Measurements from ENCODE around the gene HSDL1.
A peak's percentile ranks its signal among the peaks of the same experiment; 100 is the strongest.
"Not testable (repeated sequence)": the region's sequence is repeated elsewhere in the genome, so short reads cannot be mapped to it uniquely, and the experiment has no call there.

The HSDL1 gene

GRCh38 chr16:84137769-84138357 lies 7.1 kb downstream of the HSDL1 start:
- DNase-seq, result no peak

- DNase-seq, result no peak
These were observed 7.7 kb downstream of the HSDL1 start for GRCh38 chr16:84137287-84137686.

GRCh38 chr16:84136331-84137125 lies 8.4 kb downstream of the HSDL1 start:
- no peak for DNase-seq

- no peak for DNase-seq
These were observed 12.3 kb downstream of the HSDL1 start for GRCh38 chr16:84132527-84133285.

GRCh38 chr16:84131117-84131516 lies 13.9 kb downstream of the HSDL1 start:
- no peak for DNase-seq

- no peak for DNase-seq
These were observed 20.5 kb downstream of the HSDL1 start for GRCh38 chr16:84124257-84125073.

GRCh38 chr16:84121007-84121406 lies 24.0 kb downstream of the HSDL1 start:
- DNase-seq, result no peak

- no peak for DNase-seq
These were observed 25.0 kb downstream of the HSDL1 start for GRCh38 chr16:84120023-84120422.

GRCh38 chr16:84119368-84119767 lies 25.6 kb downstream of the HSDL1 start:
- DNase-seq, result no peak

- not testable (repeated sequence) for DNase-seq
These were observed 26.7 kb downstream of the HSDL1 start for GRCh38 chr16:84118315-84118714.

- DNase-seq, result no peak
These were observed 27.5 kb downstream of the HSDL1 start for GRCh38 chr16:84117494-84117843.

GRCh38 chr16:84116720-84117493 lies 28.1 kb downstream of the HSDL1 start, which contains the start of gene MBTPS1:
Gene MBTPS1, minus strand, starts transcription at chr16:84116942. Its CDS starts 15,159 bp downstream, at chr16:84101783.
- peak; percentile 89 for DNase-seq

GRCh38 chr16:84115919-84116719 lies 28.9 kb downstream of the HSDL1 start:
- no peak for DNase-seq

GRCh38 chr16:84111949-84112348 lies 33.0 kb downstream of the HSDL1 start:
- not testable (repeated sequence) for DNase-seq

- no peak for DNase-seq
These were observed 33.5 kb downstream of the HSDL1 start for GRCh38 chr16:84111525-84111924.

GRCh38 chr16:84110527-84110926 lies 34.5 kb downstream of the HSDL1 start:
- DNase-seq, result no peak

GRCh38 chr16:84109598-84110335 lies 35.2 kb downstream of the HSDL1 start:
- DNase-seq, result no peak

GRCh38 chr16:84107921-84108320 lies 37.1 kb downstream of the HSDL1 start:
- DNase-seq, result no peak

- DNase-seq, result no peak
These were observed 38.8 kb downstream of the HSDL1 start for GRCh38 chr16:84105948-84106740.

Measured in NCI-H774 (cell line).